Left lung (tissue), 10 donors: ENCODE measurements around the gene DOCK11. TPM values are rescaled to one million over a fixed set of nuclear protein-coding genes. Genes with fewer than 3 reads are reported as not detected.
A peak's percentile ranks its signal among the peaks of the same experiment; 100 is the strongest.

Source experiments
- ATAC-seq: fragments of 200-7000 bp; cut with Tn5 transposase; one replicate; pipeline ENCODE4 v1.9.1; 2020; ENCODE audit warnings: moderate library complexity
- DNase-seq, 4 donors: peaks; one replicate each; pipeline ENCODE4 v3.0.0-alpha.2; 2013 to 2020
- H3K27ac ChIP-seq, 2 donors: fragments of 200-600 bp; sonication (generic) in 1 of 2; one replicate each; pipeline versions ENCODE4 v1.5.0 to v1.8.0; 2020 to 2021
- H3K27me3 ChIP-seq, 2 donors: fragments of 200-600 bp; sonication (generic) in 1 of 2; one replicate each; pipeline versions ENCODE4 v1.5.0 to v1.8.0; 2020 to 2021
- H3K36me3 ChIP-seq, 2 donors: fragments of 200-600 bp; sonication (generic) in 1 of 2; one replicate each; pipeline versions ENCODE4 v1.5.0 to v1.8.0; 2020 to 2021
- H3K4me1 ChIP-seq, 2 donors: fragments of 200-600 bp; one replicate each; pipeline ENCODE4 v1.8.0; 2021
- H3K4me3 ChIP-seq, 2 donors: fragments of 200-600 bp; sonication (generic) in 1 of 2; one replicate each; pipeline versions ENCODE4 v1.5.0 to v1.8.0; 2020 to 2021; ENCODE audit warnings: mild to moderate bottlenecking in 1 of 2
- H3K9me3 ChIP-seq, 2 donors: fragments of 200-600 bp; sonication (generic) in 1 of 2; one replicate each; pipeline versions ENCODE4 v1.5.0 to v1.8.0; 2020 to 2021
- intact Hi-C, 2 donors: fragments of 100-400 bp; cut with DNase I; formaldehyde crosslinking; loops; one replicate each; pipeline versions ENCODE4 v1.11.2 to v1.14.2; 2022
- polyA plus RNA-seq, 6 donors: library from polyadenylated mRNA; unstranded; fragments of 120-200 nt; gene quantifications; one replicate each; pipeline ENCODE4 v1.2.1, GENCODE V29; 2013; ENCODE audit not compliant: insufficient read length in 6 of 6
- total RNA-seq, 2 donors: library from RNA; stranded (reverse); fragmentation: NEBNext Ultra II Directional; extraction: Animal tissue kit (Norgen Biotek cat#: 25700); gene quantifications; one replicate each; pipeline ENCODE4 v1.2.1, GENCODE V29; 2021
- TF ChIP-seq, protein P1 (sequence below), 2 donors: fragments of 200-600 bp; sonication (generic) in 1 of 2; IDR thresholded peaks; one replicate each; pipeline versions ENCODE4 v1.5.0 to v1.8.0; 2021; ENCODE audit warnings: antibody characterized with exemption in 2 of 2
- donor health status: DM: no; HTN: yes; CAD: no.
- donor health status: DM: no; HTN: no; CAD: no.

The DOCK11 gene
- total and polyA plus RNA-seq, 8 donors, result 13.4 to 36.8 (median 16.9) TPM

DNA sequence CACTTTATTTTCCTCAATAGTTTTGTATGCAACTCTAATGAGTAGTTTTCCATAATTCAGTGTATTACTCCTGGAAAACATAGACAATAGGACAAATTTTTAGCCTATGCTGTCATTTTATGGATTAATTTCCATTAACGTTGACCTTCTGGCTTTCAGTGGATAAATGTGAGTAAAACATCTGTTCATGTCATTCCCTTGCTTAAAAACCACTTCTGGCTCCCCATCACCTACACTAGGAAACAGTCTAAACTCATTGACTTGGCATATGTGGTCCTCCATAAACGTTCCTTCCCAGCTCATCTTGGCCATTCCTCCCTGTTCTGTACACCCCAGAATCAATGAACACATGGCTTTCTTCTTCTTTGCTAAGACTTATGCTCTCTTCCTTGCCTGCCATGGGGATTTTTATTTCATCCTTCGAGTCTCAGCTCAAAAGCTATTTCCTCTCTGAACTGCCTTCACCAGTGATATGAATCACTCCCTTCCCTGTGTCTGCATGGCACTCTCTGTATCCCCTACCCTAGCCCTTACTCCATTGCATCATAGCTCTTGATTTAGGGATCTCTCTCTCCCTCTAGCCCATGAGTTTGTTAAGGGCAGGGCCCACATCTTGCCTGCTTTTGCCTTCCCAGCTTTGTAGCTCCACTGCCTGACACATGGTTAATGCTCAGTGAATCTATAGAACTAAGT lies 34.8 kb downstream of the DOCK11 start:
- Histone ChIP-seq H3K27ac (peak overlapping the region in 1 of 2 donors; percentile 74), H3K9me3 (no peaks in the 10 kb centered on the region), H3K27me3 (no peaks in the 10 kb centered on the region), H3K4me1 (peaks cover 0 to 23% of the 10 kb centered on the region in 2 donors), H3K4me3 (no peak overlapping the region), H3K36me3 (no peaks in the 10 kb centered on the region)
- intact Hi-C loops, result no loop called here
- ATAC-seq (peak; percentile 60), DNase-seq (no peak)
- TF ChIP-seq, protein P1, sequence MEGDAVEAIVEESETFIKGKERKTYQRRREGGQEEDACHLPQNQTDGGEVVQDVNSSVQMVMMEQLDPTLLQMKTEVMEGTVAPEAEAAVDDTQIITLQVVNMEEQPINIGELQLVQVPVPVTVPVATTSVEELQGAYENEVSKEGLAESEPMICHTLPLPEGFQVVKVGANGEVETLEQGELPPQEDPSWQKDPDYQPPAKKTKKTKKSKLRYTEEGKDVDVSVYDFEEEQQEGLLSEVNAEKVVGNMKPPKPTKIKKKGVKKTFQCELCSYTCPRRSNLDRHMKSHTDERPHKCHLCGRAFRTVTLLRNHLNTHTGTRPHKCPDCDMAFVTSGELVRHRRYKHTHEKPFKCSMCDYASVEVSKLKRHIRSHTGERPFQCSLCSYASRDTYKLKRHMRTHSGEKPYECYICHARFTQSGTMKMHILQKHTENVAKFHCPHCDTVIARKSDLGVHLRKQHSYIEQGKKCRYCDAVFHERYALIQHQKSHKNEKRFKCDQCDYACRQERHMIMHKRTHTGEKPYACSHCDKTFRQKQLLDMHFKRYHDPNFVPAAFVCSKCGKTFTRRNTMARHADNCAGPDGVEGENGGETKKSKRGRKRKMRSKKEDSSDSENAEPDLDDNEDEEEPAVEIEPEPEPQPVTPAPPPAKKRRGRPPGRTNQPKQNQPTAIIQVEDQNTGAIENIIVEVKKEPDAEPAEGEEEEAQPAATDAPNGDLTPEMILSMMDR (IDR thresholded peaks at IDR 0.05), result no peak

DNA sequence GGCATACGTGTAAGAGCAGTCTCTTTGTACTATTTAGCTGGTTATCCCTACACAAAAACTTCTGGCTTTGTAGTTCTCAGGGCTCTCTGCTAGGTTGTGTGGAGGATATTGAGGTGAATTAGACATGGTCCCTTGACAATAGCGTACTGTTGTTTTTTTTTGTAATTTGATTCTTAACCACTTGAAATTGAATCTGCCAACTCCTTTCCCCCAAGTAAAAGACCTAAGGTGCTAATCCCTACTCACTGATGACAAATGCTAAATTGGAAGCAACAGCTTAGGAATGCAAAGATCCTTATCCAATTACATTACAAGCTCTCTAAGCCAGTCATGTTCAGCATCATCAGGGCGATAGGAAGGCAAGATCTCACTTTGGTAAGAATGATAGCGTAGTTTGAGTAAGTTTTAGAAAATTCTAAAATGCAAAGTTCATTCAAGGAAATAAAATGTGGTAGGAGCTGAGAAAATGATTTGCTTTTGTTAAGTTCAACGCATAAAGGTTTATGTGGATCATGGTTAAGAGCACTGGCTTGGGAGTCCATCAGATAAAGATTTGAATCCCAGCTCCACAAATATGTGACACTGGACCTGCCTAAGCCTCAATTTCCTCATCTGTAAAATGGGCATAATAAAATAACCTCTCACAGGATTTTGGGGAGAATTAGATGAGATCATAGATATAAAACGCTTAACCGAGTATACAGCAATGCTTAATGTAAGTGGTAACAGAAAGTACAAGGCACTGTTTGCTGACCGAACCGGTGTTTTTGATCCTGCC lies 39.3 kb downstream of the DOCK11 start:
- no peaks in the 10 kb centered on the region for H3K27me3 ChIP-seq
- TF ChIP-seq, protein P1 (IDR thresholded peaks at IDR 0.05), result no peak
- ATAC-seq, result no peak
- H3K9me3 ChIP-seq, result no peaks in the 10 kb centered on the region
- H3K36me3 ChIP-seq, result no peaks in the 10 kb centered on the region
- no peak overlapping the region for H3K27ac ChIP-seq
- no peak overlapping the region for H3K4me3 ChIP-seq
- no peak for DNase-seq
- intact Hi-C loops, result no loop called here
- H3K4me1 ChIP-seq, result peaks cover 5 to 21% of the 10 kb centered on the region in 2 donors

DNA sequence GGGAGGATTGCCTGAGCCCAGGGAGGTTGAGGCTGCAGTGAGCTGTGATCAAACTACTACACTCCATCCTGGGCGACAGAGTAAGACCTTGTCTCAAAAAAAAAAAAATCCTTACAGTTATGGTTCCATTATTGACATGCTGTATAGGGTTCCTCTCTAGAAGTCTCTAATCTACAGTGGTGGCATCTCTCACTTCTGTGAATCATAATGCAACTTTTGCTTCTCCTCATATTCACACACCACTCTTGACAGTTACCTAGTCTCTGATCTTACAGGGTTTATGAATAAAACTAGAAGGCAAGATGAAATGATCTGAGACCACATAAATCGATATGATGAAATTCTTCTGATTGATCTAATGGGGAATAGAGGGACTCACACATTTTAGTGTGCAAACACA lies 40.6 kb downstream of the DOCK11 start:
- ATAC-seq (no peak), DNase-seq (no peak)
- H3K4me3 ChIP-seq, result no peak overlapping the region
- H3K9me3 ChIP-seq, result no peaks in the 10 kb centered on the region
- intact Hi-C loops, result no loop called here
- H3K27ac ChIP-seq, result peak overlapping the region in 1 of 2 donors; percentile 33
- TF ChIP-seq, protein P1 (IDR thresholded peaks at IDR 0.05), result no peak
- no peaks in the 10 kb centered on the region for H3K27me3 ChIP-seq
- H3K4me1 ChIP-seq, result peaks cover 5 to 8% of the 10 kb centered on the region in 2 donors
- H3K36me3 ChIP-seq, result no peaks in the 10 kb centered on the region

DNA sequence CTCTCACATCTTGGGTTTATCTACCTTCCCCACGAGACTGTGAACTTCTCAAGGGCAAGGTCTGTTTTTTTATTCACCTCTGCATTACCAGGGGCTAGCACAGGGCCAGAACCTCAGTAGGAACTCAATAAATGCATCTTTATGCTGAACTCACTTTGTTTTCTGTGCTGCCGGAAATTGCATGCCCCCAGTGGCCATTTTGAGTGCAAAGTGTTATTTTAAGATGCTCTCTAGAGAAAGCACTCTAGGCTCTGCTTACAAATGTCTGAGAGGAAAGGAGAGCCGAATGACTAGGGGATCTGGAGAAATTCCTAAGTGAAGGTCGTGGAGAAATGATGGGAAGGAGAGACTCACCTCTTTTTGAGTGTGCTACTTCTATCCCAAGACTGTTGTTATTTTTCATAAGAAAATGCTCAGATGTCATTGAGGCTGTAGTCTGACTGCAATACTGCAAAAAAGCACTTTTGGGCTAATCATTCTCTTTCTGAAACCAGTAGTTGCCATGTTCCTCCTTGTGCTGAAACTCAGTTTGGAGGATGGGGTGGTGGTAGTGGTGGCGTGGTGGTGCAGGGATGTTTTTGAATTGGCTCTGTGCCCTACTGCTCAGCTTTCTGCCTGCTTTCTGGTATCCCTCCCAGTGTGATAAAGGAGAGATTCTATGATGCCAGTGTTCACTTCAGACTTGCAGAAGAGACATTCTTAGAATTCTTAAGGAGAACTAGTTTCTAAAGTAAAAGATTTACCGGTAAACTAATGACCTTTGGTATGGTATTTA lies 41.3 kb downstream of the DOCK11 start:
- TF ChIP-seq, protein P1 (IDR thresholded peaks at IDR 0.05), result no peak
- no peaks in the 10 kb centered on the region for H3K27me3 ChIP-seq
- peaks cover 5 to 8% of the 10 kb centered on the region in 2 donors for H3K4me1 ChIP-seq
- intact Hi-C loops, result no loop called here
- DNase-seq (no peak), ATAC-seq (peak; percentile 54)
- H3K9me3 ChIP-seq, result no peaks in the 10 kb centered on the region
- no peaks in the 10 kb centered on the region for H3K36me3 ChIP-seq
- no peak overlapping the region for H3K4me3 ChIP-seq
- peak overlapping the region in 1 of 2 donors; percentile 63 for H3K27ac ChIP-seq
